ENCODE data around the gene INTU. TPM values are rescaled to one million over a fixed set of nuclear protein-coding genes. Genes with fewer than 3 reads are reported as not detected.

Gene INTU
- total RNA-seq, 1 experiment from 2014 or later: 10.7 TPM

DNA sequence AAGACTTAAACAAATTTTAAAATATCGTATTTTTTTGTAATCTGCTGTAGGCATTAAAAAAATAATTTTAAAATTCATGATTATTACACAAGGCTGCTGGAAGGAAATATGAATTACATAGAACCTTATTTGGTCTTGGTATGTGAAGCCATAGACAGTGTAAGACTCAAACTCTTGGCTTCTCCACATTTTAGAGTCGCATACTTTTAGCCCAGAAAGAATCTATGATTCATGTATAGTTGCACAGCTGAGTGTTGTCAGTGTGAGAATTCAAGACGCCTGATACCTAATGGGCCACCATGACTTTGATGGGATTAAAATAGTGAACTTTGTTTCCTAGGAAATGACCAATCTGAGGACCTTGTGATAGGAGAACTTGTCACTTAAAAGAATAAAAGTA is 1.4 kb downstream of the INTU start:
- Mint-ChIP-seq H3K27ac (no peak overlapping the region), H3K4me1 (peaks cover 5 to 8% of the 10 kb centered on the region in 2 experiments; a peak in 3 of 4 replicates), H3K4me3 (peak overlapping the region in 1 of 2 experiments; percentile 98; a peak in 1 of 5 replicates), H3K27me3 (ENCODE audit: low read depth) (no peaks in the 10 kb centered on the region), H3K36me3 (ENCODE audit: insufficient read depth in 1 of 3, low read depth in 3 of 3) (peaks cover 0 to 2% (median 0%) of the 10 kb centered on the region in 3 experiments; a peak in 2 of 7 replicates), H3K9me3 (no peaks in the 10 kb centered on the region)
- no peak overlapping the region for H4K91ac ChIP-seq (ENCODE audit: insufficient read length, low read depth, low read length)
- no peak overlapping the region for H2BK20ac ChIP-seq (ENCODE audit: low read depth, low read length, poor library complexity, severe bottlenecking)
- H3K4me2 ChIP-seq (ENCODE audit: insufficient read depth, insufficient read length, low read length): peak overlapping the region; percentile 100
- H3K23ac ChIP-seq (ENCODE audit: insufficient read length, low read depth, low read length): no peak overlapping the region
- H3K27ac ChIP-seq (ENCODE audit: insufficient read length, low read depth, low read length): no peak overlapping the region
- H2BK120ac ChIP-seq (ENCODE audit: low read depth, low read length, poor library complexity, severe bottlenecking): no peak overlapping the region
- H2BK15ac ChIP-seq (ENCODE audit: low read depth, low read length): no peak overlapping the region
- H3K9ac ChIP-seq (ENCODE audit: extremely low read depth, insufficient read length, low read length): no peak overlapping the region
- no peaks in the 10 kb centered on the region for H3K79me1 ChIP-seq (ENCODE audit: insufficient read depth, low read depth, low read length, poor library complexity, severe bottlenecking)
- no peak overlapping the region for H3T11ph ChIP-seq (ENCODE audit: low read length)
- TF ChIP-seq, protein P1, sequence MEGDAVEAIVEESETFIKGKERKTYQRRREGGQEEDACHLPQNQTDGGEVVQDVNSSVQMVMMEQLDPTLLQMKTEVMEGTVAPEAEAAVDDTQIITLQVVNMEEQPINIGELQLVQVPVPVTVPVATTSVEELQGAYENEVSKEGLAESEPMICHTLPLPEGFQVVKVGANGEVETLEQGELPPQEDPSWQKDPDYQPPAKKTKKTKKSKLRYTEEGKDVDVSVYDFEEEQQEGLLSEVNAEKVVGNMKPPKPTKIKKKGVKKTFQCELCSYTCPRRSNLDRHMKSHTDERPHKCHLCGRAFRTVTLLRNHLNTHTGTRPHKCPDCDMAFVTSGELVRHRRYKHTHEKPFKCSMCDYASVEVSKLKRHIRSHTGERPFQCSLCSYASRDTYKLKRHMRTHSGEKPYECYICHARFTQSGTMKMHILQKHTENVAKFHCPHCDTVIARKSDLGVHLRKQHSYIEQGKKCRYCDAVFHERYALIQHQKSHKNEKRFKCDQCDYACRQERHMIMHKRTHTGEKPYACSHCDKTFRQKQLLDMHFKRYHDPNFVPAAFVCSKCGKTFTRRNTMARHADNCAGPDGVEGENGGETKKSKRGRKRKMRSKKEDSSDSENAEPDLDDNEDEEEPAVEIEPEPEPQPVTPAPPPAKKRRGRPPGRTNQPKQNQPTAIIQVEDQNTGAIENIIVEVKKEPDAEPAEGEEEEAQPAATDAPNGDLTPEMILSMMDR (conservative IDR thresholded peaks at IDR 0.05): no peak
- no peak overlapping the region for H2AK5ac ChIP-seq (ENCODE audit: insufficient read length, low read length)
- H3K23me2 ChIP-seq (ENCODE audit: insufficient read length, low read depth, low read length, poor library complexity, severe bottlenecking): peaks cover 4% of the 10 kb centered on the region
- DNase-seq: no peak
- H2BK5ac ChIP-seq (ENCODE audit: insufficient read length, low read length): no peak overlapping the region
- peaks cover 2% of the 10 kb centered on the region; the same call in 1 of the 2 replicates for H3K79me2 ChIP-seq (ENCODE audit: insufficient read depth, low read length)
- H4K20me1 ChIP-seq (ENCODE audit: control insufficient read depth, insufficient read depth, insufficient read length): no peaks in the 10 kb centered on the region
- H2AFZ ChIP-seq (ENCODE audit: low read length): no peak overlapping the region
- no peak overlapping the region for H2BK12ac ChIP-seq (ENCODE audit: insufficient read length, low read depth, low read length)
- H3K4me1 ChIP-seq (ENCODE audit: insufficient read depth, low read length): no peaks in the 10 kb centered on the region
- H3K4ac ChIP-seq (ENCODE audit: low read depth, low read length): no peak overlapping the region
- no peak overlapping the region for H3K14ac ChIP-seq (ENCODE audit: insufficient read depth, low read length)
- H4K8ac ChIP-seq (replicated peaks; ENCODE audit: insufficient read length, low read depth, low read length): no peak overlapping the region
- no CpG with 5 or more reads among the region's 3 CpGs for WGBS (ENCODE audit: extremely low coverage, insufficient read length, low lambda C conversion rate)
- H3K18ac ChIP-seq (ENCODE audit: insufficient read length, low read depth, low read length): no peak overlapping the region
- H3K27me3 ChIP-seq (ENCODE audit: insufficient read depth, low read length): no peaks in the 10 kb centered on the region
- H3K9me3 ChIP-seq (ENCODE audit: control insufficient read depth, low read depth, low read length): no peaks in the 10 kb centered on the region
- H3K56ac ChIP-seq (ENCODE audit: insufficient read length, low read depth, low read length): no peak overlapping the region
- no peak overlapping the region for H4K5ac ChIP-seq (ENCODE audit: insufficient read length, low read depth, low read length)

All from H9 (cell line).